ENCODE data around the gene ENOX1.

Gene ENOX1

DNA sequence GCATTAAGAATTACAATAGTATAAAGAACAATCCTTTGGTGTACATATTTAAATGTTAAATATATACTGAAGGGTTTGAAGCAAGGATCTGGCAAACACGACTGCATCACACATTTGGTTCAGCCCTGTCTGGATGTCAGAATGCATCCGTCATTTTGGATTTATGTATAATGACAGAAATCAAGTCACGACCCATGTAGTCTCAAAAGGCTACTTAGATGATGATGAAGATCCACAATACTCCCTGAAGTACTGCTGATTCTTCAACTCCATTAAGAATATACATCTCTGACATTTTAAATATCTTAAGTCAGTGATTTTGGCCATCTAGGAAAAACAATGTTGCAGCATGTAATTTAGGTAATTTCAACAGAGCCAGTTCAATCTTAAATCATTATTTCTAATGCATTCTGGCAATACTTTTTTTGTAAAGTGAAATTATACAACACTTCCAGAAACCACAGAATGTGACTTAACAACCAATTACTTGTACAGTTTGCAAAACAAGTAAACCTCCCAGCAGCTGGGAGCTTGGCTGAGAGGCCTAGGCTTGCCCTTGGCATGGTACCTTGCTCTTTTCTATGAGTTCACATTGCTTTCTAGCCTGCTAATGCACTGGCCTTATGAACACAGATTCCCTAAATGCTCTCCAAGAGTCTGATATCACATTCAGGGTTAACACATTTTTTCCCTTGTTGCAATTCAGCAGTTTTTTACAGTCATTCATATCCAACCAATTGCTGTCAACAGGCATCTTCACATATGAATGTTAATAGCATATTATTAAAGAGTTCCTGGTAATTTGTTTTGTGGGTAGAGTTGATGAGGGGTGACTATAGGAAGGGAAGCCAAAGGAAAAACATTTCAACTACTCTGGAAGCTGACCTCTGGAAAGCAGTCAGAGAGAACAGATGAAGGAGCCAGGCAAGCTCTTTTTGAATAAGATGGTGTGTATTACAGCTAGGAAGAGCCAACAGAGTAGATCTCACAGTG is 175.2 kb downstream of the ENOX1 start:
- in situ Hi-C loops (cut with HindIII; ENCODE audit: low sequenced_read_pairs), result no loop called here

DNA sequence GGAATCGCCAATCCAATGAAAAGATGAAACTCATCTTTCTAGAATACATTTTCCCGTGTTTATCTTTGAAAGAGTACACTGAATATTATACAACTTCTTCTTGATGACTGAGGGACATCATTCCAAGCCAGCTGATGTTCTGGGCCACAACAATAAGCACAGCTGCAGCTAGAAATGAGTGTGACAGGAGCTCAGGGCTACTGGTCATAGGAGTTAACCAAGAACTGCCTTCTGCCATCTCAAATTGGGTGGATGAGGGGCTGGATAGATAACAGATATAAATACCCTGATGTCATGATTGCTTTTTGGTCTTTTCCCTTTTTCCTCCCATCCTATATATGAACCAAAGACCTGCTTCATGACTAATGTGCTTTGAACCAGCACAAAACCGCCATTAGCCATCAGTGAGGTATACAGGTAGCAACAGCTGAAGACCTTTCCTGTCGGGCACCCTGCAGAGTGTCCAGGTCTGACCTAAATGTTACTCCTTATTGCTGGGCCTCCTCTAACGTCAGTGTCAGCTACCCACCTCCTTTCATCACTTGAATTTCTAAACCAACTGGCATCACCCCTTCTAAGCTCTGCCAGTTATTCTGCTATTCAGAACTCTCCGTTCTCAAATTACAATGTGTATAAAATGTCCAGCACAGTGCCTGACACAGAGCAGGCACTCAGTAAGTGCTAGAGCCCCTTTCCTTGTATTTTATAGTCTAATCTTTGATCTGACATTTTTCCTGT is 178.2 kb downstream of the ENOX1 start:
- in situ Hi-C loops (cut with HindIII; ENCODE audit: low sequenced_read_pairs), result no loop called here

DNA sequence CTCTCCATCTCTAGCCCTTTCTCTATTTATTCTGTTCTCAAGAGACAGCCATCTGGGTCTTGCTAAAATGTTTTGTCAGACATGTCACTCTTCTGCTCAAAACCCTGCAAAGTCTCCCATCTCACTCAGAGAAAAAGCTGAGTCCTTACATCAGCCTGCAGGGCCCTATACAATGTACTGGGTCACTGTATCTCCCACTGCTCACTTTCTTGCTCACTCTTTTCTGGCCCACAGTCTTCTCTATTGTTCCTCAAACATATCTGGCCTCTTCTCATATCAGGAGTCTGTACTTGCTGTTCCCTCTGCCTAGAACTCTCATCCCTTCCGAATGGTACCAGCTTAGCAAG is 189.2 kb downstream of the ENOX1 start:
- in situ Hi-C loops (cut with HindIII; ENCODE audit: low sequenced_read_pairs), result no loop called here

GRCh38 chr13:43596924-43597598 is 189.7 kb downstream of the ENOX1 start:
- in situ Hi-C loops (cut with HindIII; ENCODE audit: low sequenced_read_pairs), result no loop called here

GRCh38 chr13:43596006-43596405 is 190.8 kb downstream of the ENOX1 start:
- in situ Hi-C loops (cut with HindIII; ENCODE audit: low sequenced_read_pairs), result no loop called here

DNA sequence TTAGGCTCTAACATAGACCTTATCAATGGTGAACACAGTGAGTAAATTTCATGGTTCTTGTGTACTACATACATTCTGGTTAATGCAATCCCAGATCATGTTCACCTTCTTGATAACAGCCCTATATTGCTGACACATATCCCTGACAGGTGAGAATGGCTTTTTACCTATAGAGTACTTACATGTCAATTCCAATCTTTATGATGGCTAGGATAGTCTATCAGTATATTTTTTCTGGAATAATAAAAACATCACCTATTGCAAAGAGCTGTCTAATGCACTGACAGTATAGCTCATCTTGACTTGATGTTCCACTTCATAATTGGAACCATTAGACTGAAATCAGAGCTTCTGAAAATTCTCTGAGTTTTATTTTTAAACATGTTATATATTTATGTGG is 199.4 kb downstream of the ENOX1 start:
- in situ Hi-C loops (cut with HindIII; ENCODE audit: low sequenced_read_pairs), result no loop called here

- in situ Hi-C loops (cut with HindIII; ENCODE audit: low sequenced_read_pairs), result no loop called here
Observed at GRCh38 chr13:43584751-43585150, 202.0 kb downstream of the ENOX1 start.

DNA sequence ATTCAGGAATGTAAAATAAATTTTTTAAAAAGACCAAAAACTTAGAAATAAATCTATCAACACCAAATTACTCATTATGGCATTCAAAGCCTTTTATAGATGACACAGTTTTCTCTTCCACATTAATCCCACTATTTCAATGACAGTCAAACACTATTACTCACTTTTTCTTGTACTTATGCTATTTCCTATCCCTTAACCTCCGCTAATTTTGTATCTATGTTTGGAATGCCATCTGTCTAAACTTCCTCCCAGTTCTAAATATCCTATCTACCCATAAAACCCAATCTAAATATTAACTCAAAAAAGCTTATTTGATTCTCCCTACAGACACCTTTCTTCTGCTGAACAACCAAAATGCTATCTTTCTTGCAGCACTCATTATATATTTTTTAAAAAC is 203.5 kb downstream of the ENOX1 start:
- in situ Hi-C loops (cut with HindIII; ENCODE audit: low sequenced_read_pairs), result no loop called here

- in situ Hi-C loops (cut with HindIII; ENCODE audit: low sequenced_read_pairs), result no loop called here
Observed at GRCh38 chr13:43580280-43580679, 206.5 kb downstream of the ENOX1 start.

- in situ Hi-C loops (cut with HindIII; ENCODE audit: low sequenced_read_pairs), result no loop called here
Observed at GRCh38 chr13:43579321-43579720, 207.5 kb downstream of the ENOX1 start.

DNA sequence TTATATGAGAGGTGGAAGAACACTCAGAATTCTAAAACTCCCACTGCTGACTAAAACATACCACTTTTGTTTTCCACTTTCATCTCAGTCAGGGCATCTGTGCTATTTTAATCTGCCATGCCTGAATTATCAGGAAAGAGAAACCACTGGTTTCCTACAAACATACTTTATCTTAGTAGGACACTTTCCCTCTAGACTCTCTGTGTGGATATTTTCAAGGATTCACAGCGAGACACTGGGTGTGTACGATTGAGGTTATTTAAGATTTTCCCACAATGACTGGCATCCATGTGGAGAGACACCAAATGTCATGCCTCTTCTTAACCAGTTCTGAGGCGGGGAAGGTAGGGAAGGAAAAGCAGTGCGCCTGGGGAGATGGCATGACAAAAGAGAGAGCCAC is 212.2 kb downstream of the ENOX1 start:
- in situ Hi-C loops (cut with HindIII; ENCODE audit: low sequenced_read_pairs), result no loop called here

- in situ Hi-C loops (cut with HindIII; ENCODE audit: low sequenced_read_pairs), result no loop called here
Observed at GRCh38 chr13:43573802-43574514, 212.8 kb downstream of the ENOX1 start.

DNA sequence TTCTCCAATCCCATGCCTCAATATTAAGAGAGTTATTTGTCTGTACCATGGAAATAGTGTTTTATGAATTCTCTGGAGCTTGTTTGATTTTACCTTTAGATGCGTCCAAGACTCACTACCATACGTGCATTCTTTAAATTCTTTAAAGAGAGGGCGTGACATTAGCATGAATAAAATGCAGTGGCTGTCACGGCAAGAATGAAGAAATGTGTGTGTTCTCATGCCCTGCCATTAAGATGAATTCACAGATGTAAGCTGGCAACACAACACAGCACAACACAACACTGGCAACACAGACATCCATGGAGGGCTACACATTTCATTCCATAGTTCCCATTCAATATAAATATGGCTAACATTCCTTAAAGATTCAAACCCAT is 213.4 kb downstream of the ENOX1 start:
- in situ Hi-C loops (cut with HindIII; ENCODE audit: low sequenced_read_pairs), result no loop called here

DNA sequence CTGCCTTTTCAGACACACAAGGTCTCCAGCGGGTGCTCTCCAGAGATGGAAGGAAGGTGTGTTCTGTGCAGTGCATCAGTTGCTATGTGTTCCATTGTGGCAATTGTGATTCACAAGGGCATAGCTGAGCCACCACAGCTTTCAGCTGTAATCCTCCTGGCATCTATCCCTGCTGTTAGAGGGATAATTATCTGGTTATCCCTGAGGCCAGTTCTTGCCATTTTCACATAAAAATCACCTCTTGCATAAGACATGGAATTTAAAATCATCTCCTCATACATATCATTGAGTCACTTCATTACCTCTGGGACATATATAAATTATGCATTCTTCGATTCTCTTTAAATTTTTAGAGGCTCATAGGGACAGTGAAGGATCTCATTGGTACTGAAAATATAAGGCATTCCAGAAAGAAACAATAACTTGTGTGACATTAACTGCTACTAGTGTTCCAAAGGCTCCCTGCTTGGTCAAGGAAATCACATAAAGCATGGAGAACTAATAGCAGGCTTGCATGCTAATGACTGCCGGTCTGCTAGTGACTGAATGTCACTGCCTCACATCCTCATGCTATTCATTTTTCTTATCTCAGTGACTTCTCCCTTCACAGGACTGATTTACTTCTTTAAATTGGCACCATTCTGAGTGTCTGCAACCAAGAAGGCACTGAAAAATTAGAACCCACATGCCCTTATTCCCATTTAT is 214.0 kb downstream of the ENOX1 start:
- in situ Hi-C loops (cut with HindIII; ENCODE audit: low sequenced_read_pairs), result no loop called here

DNA sequence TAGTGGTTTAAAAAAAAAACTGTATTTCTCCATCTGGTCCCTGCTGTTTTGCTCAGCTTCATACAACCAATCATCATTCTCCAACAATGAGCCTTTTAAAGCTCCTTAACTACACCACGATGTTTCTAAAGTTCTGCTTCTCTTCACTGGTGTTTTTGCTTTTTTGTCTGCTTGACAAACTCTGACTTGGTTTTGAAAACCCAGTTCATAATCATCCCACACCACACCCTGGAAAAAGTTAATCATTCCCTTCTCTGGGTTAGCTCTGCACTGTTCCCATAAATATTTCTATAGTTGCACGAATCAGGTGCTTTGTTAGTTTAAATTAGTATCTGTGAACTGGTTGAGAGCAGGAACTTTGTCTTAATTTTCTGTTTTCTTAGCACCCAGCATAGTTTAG is 217.1 kb downstream of the ENOX1 start:
- in situ Hi-C loops (cut with HindIII; ENCODE audit: low sequenced_read_pairs), result no loop called here

DNA sequence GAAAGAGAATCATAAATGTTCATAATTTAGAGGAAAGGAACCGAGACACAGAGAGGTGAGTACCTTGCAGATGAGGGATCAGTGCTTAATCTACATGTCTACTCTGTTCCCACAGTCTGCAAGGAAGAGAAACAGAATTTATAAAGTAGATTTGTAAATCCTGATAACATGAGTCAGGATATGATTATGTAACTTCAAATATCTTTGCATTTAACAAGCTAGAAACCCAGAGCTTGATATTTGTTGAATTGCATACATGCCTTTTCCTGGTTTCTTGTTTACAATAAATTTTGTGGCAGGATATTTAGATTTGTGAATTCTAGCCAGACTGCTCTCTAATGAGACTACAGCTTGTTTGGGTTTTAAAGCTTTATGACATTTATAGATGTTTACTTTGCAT is 219.2 kb downstream of the ENOX1 start:
- in situ Hi-C loops (cut with HindIII; ENCODE audit: low sequenced_read_pairs), result no loop called here

- in situ Hi-C loops (cut with HindIII; ENCODE audit: low sequenced_read_pairs), result no loop called here
Observed at GRCh38 chr13:43564952-43565351, 221.8 kb downstream of the ENOX1 start.

DNA sequence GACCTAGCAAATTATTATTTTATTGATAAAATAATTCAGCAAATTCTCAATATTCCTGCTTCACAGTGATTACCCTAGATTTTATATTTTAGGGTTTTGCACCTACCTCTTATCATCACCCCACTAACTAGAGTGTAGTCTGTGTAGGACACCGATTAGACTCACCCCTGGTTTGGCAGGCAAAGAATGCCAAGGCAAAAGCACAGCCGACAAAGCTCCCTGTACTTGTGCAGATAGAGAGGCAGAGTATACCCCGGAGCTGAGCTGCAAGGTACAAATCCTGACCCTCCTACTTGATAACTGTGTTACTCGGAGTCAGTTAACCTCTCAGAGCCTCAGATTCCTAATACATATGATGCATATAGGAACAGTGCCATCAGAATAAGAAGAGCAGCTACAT is 225.7 kb downstream of the ENOX1 start:
- in situ Hi-C loops (cut with HindIII; ENCODE audit: low sequenced_read_pairs), result no loop called here

- in situ Hi-C loops (cut with HindIII; ENCODE audit: low sequenced_read_pairs), result no loop called here
Observed at GRCh38 chr13:43558939-43559338, 227.8 kb downstream of the ENOX1 start.

- in situ Hi-C loops (cut with HindIII; ENCODE audit: low sequenced_read_pairs), result no loop called here
Observed at GRCh38 chr13:43558326-43558725, 228.4 kb downstream of the ENOX1 start.

Measured in DLD1 (cell line).